ENCODE measurements around the gene MAPK8IP3.

The MAPK8IP3 gene

GRCh38 chr16:1741553-1742165 is 35.7 kb downstream of the MAPK8IP3 start:
- DNase-seq (ENCODE audit: low spot score), result no peak

- no peak for DNase-seq (ENCODE audit: low spot score)
Observed at GRCh38 chr16:1743376-1744337, 37.7 kb downstream of the MAPK8IP3 start.

- DNase-seq (ENCODE audit: low spot score), result no peak
Observed at GRCh38 chr16:1744338-1744840, 38.4 kb downstream of the MAPK8IP3 start.

GRCh38 chr16:1745181-1745899 is 39.3 kb downstream of the MAPK8IP3 start:
- DNase-seq (ENCODE audit: low spot score), result no peak

GRCh38 chr16:1745900-1746692 is 40.1 kb downstream of the MAPK8IP3 start:
- no peak for DNase-seq (ENCODE audit: low spot score)

- DNase-seq (ENCODE audit: low spot score), result no peak
Observed at GRCh38 chr16:1746693-1747195, 40.7 kb downstream of the MAPK8IP3 start.

GRCh38 chr16:1747934-1748333 is 41.9 kb downstream of the MAPK8IP3 start:
- no peak for DNase-seq (ENCODE audit: low spot score)

- DNase-seq (ENCODE audit: low spot score), result no peak
Observed at GRCh38 chr16:1749152-1750117, 43.4 kb downstream of the MAPK8IP3 start.

- no peak for DNase-seq (ENCODE audit: low spot score)
Observed at GRCh38 chr16:1751946-1752345, 46.0 kb downstream of the MAPK8IP3 start.

- DNase-seq (ENCODE audit: low spot score), result no peak
Observed at GRCh38 chr16:1752853-1753252, 46.9 kb downstream of the MAPK8IP3 start.

- DNase-seq (ENCODE audit: low spot score), result no peak
Observed at GRCh38 chr16:1754204-1754603, 48.2 kb downstream of the MAPK8IP3 start.

- DNase-seq (ENCODE audit: low spot score), result no peak
Observed at GRCh38 chr16:1757714-1758461, 51.9 kb downstream of the MAPK8IP3 start.

GRCh38 chr16:1758923-1759322 is 52.9 kb downstream of the MAPK8IP3 start:
- DNase-seq (ENCODE audit: low spot score), result no peak

- no peak for DNase-seq (ENCODE audit: low spot score)
Observed at GRCh38 chr16:1759511-1759910, 53.5 kb downstream of the MAPK8IP3 start.

GRCh38 chr16:1760911-1761310 is 54.9 kb downstream of the MAPK8IP3 start:
- DNase-seq (ENCODE audit: low spot score), result no peak

- DNase-seq (ENCODE audit: low spot score), result no peak
Observed at GRCh38 chr16:1761751-1762150, 55.8 kb downstream of the MAPK8IP3 start.

- DNase-seq (ENCODE audit: low spot score), result no peak
Observed at GRCh38 chr16:1762196-1762878, 56.3 kb downstream of the MAPK8IP3 start.

- DNase-seq (ENCODE audit: low spot score), result no peak
Observed at GRCh38 chr16:1762879-1763520, 57.0 kb downstream of the MAPK8IP3 start.
